ENCODE measurements around the gene SLC35A3. TPM values are rescaled to one million over a fixed set of nuclear protein-coding genes. Genes with fewer than 3 reads are reported as not detected.

Gene SLC35A3
- total and polyA plus RNA-seq, 9 of the 15 experiments (the other 6 are each of a cell fraction or from before 2014, with no cell fraction given) = 3.5 to 21.7 (median 13.2) TPM

GRCh38 chr1:99942723-99943122, 27.1 kb upstream of the SLC35A3 start (continued):
- TF ChIP-seq ZNF512 (tag; IDR thresholded peaks at IDR 0.05) (0 out of 2 replicates have a peak, but pooled peaks have one; percentile 27), TAF9B (IDR thresholded peaks at IDR 0.05; ENCODE audit: partially characterized antibody) (no peak), IRF1 (CRISPR knock-in tag; IDR thresholded peaks at IDR 0.05; ENCODE audit: borderline replicate concordance) (no peak), PRDM10 (IDR thresholded peaks at IDR 0.05; ENCODE audit: partially characterized antibody) (peak; percentile 68), TFE3 (CRISPR knock-in tag; IDR thresholded peaks at IDR 0.05) (no peak), RBM25 (IDR thresholded peaks at IDR 0.05; ENCODE audit: low read depth, low read length, severe bottlenecking) (peak; percentile 19), ID3 (CRISPR knock-in tag; IDR thresholded peaks at IDR 0.05) (no peak), ID3 (tag; IDR thresholded peaks at IDR 0.05) (no peak), SMARCA4 (IDR thresholded peaks at IDR 0.05) (no peak)
